Endodermal cell (in vitro differentiated cells): ENCODE data around the gene NEAT1. TPM values are rescaled to one million over a fixed set of nuclear protein-coding genes. Genes with fewer than 3 reads are reported as not detected.

Experiments
- DNase-seq: peaks from one replicate; pipeline ENCODE4 v3.0.0-alpha.2; 2017
- H3K27ac ChIP-seq: 2 replicates; pipeline ENCODE4 v1.5.1; 2013; ENCODE audit warnings: mild to moderate bottlenecking, low read depth, low read length, moderate library complexity
- H3K27me3 ChIP-seq: 2 replicates; pipeline ENCODE4 v1.6.1; 2013; ENCODE audit warnings: mild to moderate bottlenecking, low read length, moderate library complexity; ENCODE audit not compliant: insufficient read depth, control insufficient read depth, poor library complexity, severe bottlenecking
- H3K36me3 ChIP-seq: 2 replicates; pipeline ENCODE4 v1.7.0; 2013; ENCODE audit warnings: mild to moderate bottlenecking, low read length, moderate library complexity; ENCODE audit not compliant: control insufficient read depth, insufficient read depth
- H3K4me1 ChIP-seq: one replicate; pipeline ENCODE4 v1.7.0; 2013; ENCODE audit warnings: low read length; ENCODE audit not compliant: control insufficient read depth, insufficient read depth
- H3K4me3 ChIP-seq: 2 replicates; pipeline ENCODE4 v1.5.1; 2013; ENCODE audit warnings: mild to moderate bottlenecking, low read length, moderate library complexity
- H3K9ac ChIP-seq: 2 replicates; pipeline ENCODE4 v1.6.1; 2013; ENCODE audit warnings: mild to moderate bottlenecking, low read length, moderate library complexity; ENCODE audit not compliant: poor library complexity, severe bottlenecking; ENCODE audit errors: extremely low read depth
- H3K9me3 ChIP-seq: 2 replicates; pipeline ENCODE4 v1.6.1; 2013; ENCODE audit warnings: mild to moderate bottlenecking, low read length, moderate library complexity; ENCODE audit not compliant: control insufficient read depth
- H3K27ac Mint-ChIP-seq: 2 replicates; pipeline ENCODE4 v1.8.0; 2020; ENCODE audit warnings: mixed read lengths
- H3K27me3 Mint-ChIP-seq: 2 replicates; pipeline ENCODE4 v1.8.0; 2021; ENCODE audit warnings: mild to moderate bottlenecking, mixed read lengths; ENCODE audit not compliant: insufficient read depth
- H3K36me3 Mint-ChIP-seq: 2 replicates; pipeline ENCODE4 v1.8.0; 2020; ENCODE audit warnings: low read depth, mixed read lengths
- H3K4me1 Mint-ChIP-seq: 2 replicates; pipeline ENCODE4 v1.8.0; 2020; ENCODE audit warnings: mixed read lengths
- H3K4me3 Mint-ChIP-seq: 2 replicates; pipeline ENCODE4 v1.8.0; 2020; ENCODE audit warnings: mild to moderate bottlenecking, moderate library complexity, mixed read lengths
- H3K9me3 Mint-ChIP-seq: 2 replicates; pipeline ENCODE4 v1.8.0; 2020; ENCODE audit warnings: mild to moderate bottlenecking, mixed read lengths
- CTCF ChIP-seq: fragments of 200-600 bp; sonication (generic); conservative IDR thresholded peaks from 2 replicates; pipeline ENCODE4 v1.5.0; 2021; ENCODE audit warnings: antibody characterized with exemption, mild to moderate bottlenecking
- WGBS, 2 experiments: methylation state at CpG; one replicate each; pipeline versions ENCODE4 v1.1.5 to v1.1.7; 2013; ENCODE audit warnings: missing lambda C conversion rate in 2 of 2, mixed read lengths in 1 of 2; ENCODE audit not compliant: insufficient coverage in 1 of 2, insufficient read length in 1 of 2; 5-methylcytosine and 5-hydroxymethylcytosine counted together
- total RNA-seq, 2 donors: library from RNA; stranded (reverse); fragmentation: NEBNext Ultra II Directional in 1 of 2; extraction: Animal tissue kit (Norgen Biotek cat#: 25700) in 1 of 2; gene quantifications; 2 replicates in 1 of 2; 3 replicates in 1 of 2; pipeline ENCODE4 v1.2.1, GENCODE V29; 2021

The NEAT1 gene
- total RNA-seq, 2 donors from 2014 or later, result 61.3 to 85.2 TPM

GRCh38 chr11:65435981-65436411, 13.4 kb downstream of the NEAT1 start:
- Mint-ChIP-seq H3K27ac (no peak overlapping the region), H3K9me3 (no peaks in the 10 kb centered on the region), H3K36me3 (peaks cover 57% of the 10 kb centered on the region), H3K4me1 (no peaks in the 10 kb centered on the region), H3K27me3 (no peaks in the 10 kb centered on the region), H3K4me3 (no peak overlapping the region)
- no peak overlapping the region for H3K27ac ChIP-seq
- no peak for DNase-seq
- no peaks in the 10 kb centered on the region for H3K27me3 ChIP-seq
- no peak overlapping the region for H3K9ac ChIP-seq
- 96 to 98% methylated on average over 6 to 8 of the region's 8 CpGs for WGBS, 2 experiments
- no peaks in the 10 kb centered on the region for H3K4me1 ChIP-seq
- H3K9me3 ChIP-seq, result no peaks in the 10 kb centered on the region
- H3K4me3 ChIP-seq, result no peak overlapping the region
- TF ChIP-seq CTCF, result no peak
- H3K36me3 ChIP-seq, result peaks cover 56% of the 10 kb centered on the region

DNA sequence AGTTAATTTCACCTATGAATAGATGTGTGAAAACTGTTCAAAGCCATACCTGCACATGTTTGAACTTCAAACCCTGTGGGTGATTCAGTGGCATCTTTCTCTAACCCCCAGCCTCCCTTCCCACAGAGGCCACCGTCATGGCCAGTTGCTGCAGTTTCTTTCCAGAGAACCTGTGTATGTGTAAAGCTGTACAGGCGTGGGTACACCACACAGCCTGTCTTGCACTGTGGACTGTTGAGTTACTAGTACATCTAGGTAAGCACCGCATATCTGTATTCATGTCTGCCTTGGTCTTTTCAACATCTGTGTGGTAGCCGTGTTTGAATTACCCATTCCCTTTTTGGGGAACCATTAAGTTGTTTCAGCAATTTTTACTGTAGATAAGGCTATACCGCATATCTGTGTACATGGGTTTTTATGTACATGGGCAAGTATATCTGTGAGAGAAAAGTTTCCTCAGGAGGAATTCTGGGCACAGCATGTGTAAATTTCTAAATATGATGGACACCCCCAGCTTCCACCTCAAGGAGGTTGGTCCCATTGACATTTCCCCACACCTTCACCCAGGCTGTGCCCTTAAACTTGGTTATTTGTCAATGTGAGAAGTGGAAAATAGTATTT, 13.9 kb downstream of the NEAT1 start:
- no peak for DNase-seq
- no peaks in the 10 kb centered on the region for H3K9me3 Mint-ChIP-seq
- no peaks in the 10 kb centered on the region for H3K4me1 ChIP-seq
- no peaks in the 10 kb centered on the region for H3K27me3 Mint-ChIP-seq
- no peak overlapping the region for H3K27ac Mint-ChIP-seq
- H3K27ac ChIP-seq, result no peak overlapping the region
- peaks cover 59% of the 10 kb centered on the region for H3K36me3 Mint-ChIP-seq
- no peak for TF ChIP-seq CTCF
- no peaks in the 10 kb centered on the region for H3K4me1 Mint-ChIP-seq
- no peak overlapping the region for H3K4me3 ChIP-seq
- no peaks in the 10 kb centered on the region for H3K27me3 ChIP-seq
- H3K9ac ChIP-seq, result no peak overlapping the region
- 94 to 100% methylated on average over 5 of the region's 5 CpGs for WGBS, 2 experiments
- H3K4me3 Mint-ChIP-seq, result no peak overlapping the region
- H3K9me3 ChIP-seq, result no peaks in the 10 kb centered on the region
- peaks cover 57% of the 10 kb centered on the region for H3K36me3 ChIP-seq

DNA sequence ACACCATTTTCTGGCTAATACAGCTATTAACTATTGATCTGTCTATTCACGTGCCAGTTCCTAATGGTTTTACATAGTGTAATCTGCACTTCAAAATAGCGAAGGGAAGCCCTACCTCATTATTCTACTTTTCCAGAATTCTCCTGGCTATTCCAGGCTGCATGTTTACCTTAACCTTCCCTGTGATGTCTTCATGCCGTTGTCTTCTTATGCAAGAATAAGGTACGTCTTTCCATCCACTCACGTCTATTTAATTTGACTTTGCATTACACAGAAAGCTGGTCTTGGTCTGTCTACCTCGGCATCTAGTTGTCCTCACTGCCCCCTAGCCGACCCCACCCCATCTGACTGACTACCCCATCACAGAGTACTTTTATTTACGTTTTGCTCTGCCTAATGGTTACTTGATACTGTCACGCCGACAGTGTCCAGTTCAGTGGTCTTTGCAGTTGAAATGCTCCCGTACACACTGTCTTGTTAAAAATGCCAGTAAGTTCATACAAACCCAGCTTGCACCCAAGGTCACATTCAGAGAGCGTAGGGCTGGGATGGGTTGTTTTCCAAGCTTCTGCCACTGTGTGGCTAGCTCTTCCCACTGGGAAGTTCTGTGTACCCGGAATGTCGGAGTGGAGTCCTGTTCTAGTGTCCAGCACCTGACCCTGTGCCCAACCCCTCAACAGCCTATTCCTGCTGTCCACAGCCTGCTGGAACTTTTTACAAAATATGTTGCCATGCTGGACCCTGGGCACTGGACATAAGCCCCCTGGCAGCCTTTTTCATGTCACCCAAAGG, 15.0 kb downstream of the NEAT1 start:
- Mint-ChIP-seq H3K4me3 (no peak overlapping the region), H3K9me3 (no peaks in the 10 kb centered on the region), H3K27me3 (no peaks in the 10 kb centered on the region), H3K27ac (no peak overlapping the region), H3K36me3 (peaks cover 61% of the 10 kb centered on the region), H3K4me1 (no peaks in the 10 kb centered on the region)
- Histone ChIP-seq H3K36me3 (peaks cover 62% of the 10 kb centered on the region), H3K4me1 (no peaks in the 10 kb centered on the region), H3K4me3 (no peak overlapping the region), H3K27me3 (no peaks in the 10 kb centered on the region), H3K9me3 (no peaks in the 10 kb centered on the region), H3K27ac (no peak overlapping the region), H3K9ac (no peak overlapping the region)
- no peak for DNase-seq
- TF ChIP-seq CTCF, result no peak
- 95% methylated on average over 14 of the region's 14 CpGs for WGBS, 2 experiments
